ENCODE results near the gene GALNS. TPM values are rescaled to one million over a fixed set of nuclear protein-coding genes. Genes with fewer than 3 reads are reported as not detected.

Gene GALNS
- total and polyA plus RNA-seq, 2 of the 13 experiments (the other 11 are each of a cell fraction or from before 2014, with no cell fraction given), result 9.2 to 9.8 TPM

DNA sequence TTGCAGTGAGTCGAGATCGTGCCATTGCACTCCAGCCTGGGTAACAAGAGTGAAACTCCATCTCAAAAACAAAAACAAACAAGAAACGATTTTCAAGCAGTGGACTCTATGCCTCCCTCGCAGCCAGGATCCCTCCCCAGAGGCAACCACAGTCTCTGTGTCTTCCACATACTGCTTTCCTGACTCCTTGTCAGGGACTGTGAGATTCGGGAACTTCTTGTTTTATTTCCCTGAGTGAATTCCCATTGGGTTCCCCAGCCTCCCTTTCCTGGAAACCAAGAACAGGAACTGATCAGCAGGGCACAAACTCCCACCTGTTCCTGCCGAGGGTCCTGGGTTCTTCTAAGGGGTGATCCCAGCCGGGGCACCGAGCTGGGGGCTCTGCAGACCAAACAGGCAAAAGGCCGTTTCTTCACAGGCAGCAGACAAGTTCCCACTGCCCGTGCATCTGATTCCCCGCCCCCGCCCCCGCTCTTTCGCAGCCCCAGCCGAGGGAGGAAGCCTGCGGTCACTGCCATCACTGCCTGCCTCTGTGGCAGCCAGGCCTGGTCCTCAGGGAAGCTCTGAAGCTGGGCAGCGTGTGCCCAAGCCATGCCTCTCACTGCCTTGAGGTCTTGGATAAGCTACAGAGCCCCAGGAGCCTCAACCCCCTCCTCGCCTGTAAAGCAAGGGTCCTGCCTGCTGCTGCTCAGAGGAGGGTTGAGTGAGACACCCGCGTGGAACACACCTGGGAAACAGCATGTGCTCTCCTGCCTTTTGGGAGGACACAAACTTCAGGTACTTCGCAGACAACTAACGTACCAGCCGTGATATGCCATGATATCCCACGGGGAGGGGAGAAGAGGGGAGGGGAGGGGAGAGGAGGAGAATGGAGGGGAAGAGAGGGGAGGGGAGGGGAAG, 66.2 kb downstream of the GALNS start (continued):
- TF ChIP-seq, protein P1, sequence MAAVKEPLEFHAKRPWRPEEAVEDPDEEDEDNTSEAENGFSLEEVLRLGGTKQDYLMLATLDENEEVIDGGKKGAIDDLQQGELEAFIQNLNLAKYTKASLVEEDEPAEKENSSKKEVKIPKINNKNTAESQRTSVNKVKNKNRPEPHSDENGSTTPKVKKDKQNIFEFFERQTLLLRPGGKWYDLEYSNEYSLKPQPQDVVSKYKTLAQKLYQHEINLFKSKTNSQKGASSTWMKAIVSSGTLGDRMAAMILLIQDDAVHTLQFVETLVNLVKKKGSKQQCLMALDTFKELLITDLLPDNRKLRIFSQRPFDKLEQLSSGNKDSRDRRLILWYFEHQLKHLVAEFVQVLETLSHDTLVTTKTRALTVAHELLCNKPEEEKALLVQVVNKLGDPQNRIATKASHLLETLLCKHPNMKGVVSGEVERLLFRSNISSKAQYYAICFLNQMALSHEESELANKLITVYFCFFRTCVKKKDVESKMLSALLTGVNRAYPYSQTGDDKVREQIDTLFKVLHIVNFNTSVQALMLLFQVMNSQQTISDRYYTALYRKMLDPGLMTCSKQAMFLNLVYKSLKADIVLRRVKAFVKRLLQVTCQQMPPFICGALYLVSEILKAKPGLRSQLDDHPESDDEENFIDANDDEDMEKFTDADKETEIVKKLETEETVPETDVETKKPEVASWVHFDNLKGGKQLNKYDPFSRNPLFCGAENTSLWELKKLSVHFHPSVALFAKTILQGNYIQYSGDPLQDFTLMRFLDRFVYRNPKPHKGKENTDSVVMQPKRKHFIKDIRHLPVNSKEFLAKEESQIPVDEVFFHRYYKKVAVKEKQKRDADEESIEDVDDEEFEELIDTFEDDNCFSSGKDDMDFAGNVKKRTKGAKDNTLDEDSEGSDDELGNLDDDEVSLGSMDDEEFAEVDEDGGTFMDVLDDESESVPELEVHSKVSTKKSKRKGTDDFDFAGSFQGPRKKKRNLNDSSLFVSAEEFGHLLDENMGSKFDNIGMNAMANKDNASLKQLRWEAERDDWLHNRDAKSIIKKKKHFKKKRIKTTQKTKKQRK (IDR thresholded peaks at IDR 0.05; ENCODE audit: low read length), result no peak
- TF ChIP-seq ZNF737 (CRISPR knock-in tag; IDR thresholded peaks at IDR 0.05; ENCODE audit: borderline replicate concordance), result no peak
- no peak for TF ChIP-seq ZNF121 (CRISPR knock-in tag; IDR thresholded peaks at IDR 0.05)
- TF ChIP-seq, protein P2, sequence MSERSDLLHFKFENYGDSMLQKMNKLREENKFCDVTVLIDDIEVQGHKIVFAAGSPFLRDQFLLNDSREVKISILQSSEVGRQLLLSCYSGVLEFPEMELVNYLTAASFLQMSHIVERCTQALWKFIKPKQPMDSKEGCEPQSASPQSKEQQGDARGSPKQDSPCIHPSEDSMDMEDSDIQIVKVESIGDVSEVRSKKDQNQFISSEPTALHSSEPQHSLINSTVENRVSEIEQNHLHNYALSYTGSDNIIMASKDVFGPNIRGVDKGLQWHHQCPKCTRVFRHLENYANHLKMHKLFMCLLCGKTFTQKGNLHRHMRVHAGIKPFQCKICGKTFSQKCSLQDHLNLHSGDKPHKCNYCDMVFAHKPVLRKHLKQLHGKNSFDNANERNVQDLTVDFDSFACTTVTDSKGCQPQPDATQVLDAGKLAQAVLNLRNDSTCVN (CRISPR knock-in tag; IDR thresholded peaks at IDR 0.05; ENCODE audit: borderline replicate concordance), result no peak
- TF ChIP-seq ZNF501 (CRISPR knock-in tag; IDR thresholded peaks at IDR 0.05), result 0 out of 2 replicates have a peak, but pooled peaks have one; percentile 46
- TF ChIP-seq ZSCAN25 (CRISPR knock-in tag; IDR thresholded peaks at IDR 0.05), result peak; percentile 92
- TF ChIP-seq ATF7-NPFF (CRISPR knock-in tag; IDR thresholded peaks at IDR 0.05; ENCODE audit: low read depth), result 0 out of 2 replicates have a peak, but pooled peaks have one; percentile 22
- TF ChIP-seq, protein P3, sequence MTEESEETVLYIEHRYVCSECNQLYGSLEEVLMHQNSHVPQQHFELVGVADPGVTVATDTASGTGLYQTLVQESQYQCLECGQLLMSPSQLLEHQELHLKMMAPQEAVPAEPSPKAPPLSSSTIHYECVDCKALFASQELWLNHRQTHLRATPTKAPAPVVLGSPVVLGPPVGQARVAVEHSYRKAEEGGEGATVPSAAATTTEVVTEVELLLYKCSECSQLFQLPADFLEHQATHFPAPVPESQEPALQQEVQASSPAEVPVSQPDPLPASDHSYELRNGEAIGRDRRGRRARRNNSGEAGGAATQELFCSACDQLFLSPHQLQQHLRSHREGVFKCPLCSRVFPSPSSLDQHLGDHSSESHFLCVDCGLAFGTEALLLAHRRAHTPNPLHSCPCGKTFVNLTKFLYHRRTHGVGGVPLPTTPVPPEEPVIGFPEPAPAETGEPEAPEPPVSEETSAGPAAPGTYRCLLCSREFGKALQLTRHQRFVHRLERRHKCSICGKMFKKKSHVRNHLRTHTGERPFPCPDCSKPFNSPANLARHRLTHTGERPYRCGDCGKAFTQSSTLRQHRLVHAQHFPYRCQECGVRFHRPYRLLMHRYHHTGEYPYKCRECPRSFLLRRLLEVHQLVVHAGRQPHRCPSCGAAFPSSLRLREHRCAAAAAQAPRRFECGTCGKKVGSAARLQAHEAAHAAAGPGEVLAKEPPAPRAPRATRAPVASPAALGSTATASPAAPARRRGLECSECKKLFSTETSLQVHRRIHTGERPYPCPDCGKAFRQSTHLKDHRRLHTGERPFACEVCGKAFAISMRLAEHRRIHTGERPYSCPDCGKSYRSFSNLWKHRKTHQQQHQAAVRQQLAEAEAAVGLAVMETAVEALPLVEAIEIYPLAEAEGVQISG (CRISPR knock-in tag; IDR thresholded peaks at IDR 0.05), result 0 out of 2 replicates have a peak, but pooled peaks have one; percentile 31
- TF ChIP-seq ETV6 (CRISPR knock-in tag; conservative IDR thresholded peaks at IDR 0.05), result no peak
- TF ChIP-seq MYC (CRISPR knock-in tag; IDR thresholded peaks at IDR 0.05; ENCODE audit: borderline replicate concordance), result peak; percentile 5; the same call in 1 of the 2 replicates
- TF ChIP-seq, protein P4, sequence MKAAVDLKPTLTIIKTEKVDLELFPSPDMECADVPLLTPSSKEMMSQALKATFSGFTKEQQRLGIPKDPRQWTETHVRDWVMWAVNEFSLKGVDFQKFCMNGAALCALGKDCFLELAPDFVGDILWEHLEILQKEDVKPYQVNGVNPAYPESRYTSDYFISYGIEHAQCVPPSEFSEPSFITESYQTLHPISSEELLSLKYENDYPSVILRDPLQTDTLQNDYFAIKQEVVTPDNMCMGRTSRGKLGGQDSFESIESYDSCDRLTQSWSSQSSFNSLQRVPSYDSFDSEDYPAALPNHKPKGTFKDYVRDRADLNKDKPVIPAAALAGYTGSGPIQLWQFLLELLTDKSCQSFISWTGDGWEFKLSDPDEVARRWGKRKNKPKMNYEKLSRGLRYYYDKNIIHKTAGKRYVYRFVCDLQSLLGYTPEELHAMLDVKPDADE (CRISPR knock-in tag; IDR thresholded peaks at IDR 0.05), result no peak
- TF ChIP-seq ZNF510 (CRISPR knock-in tag; IDR thresholded peaks at IDR 0.05; ENCODE audit: low read depth), result peak; percentile 72; the same call in 1 of the 2 replicates
- TF ChIP-seq, protein P5, sequence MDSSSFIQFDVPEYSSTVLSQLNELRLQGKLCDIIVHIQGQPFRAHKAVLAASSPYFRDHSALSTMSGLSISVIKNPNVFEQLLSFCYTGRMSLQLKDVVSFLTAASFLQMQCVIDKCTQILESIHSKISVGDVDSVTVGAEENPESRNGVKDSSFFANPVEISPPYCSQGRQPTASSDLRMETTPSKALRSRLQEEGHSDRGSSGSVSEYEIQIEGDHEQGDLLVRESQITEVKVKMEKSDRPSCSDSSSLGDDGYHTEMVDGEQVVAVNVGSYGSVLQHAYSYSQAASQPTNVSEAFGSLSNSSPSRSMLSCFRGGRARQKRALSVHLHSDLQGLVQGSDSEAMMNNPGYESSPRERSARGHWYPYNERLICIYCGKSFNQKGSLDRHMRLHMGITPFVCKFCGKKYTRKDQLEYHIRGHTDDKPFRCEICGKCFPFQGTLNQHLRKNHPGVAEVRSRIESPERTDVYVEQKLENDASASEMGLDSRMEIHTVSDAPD (CRISPR knock-in tag; IDR thresholded peaks at IDR 0.05), result no peak
- peak; percentile 28; the same call in 1 of the 2 replicates for TF ChIP-seq ZNF253 (CRISPR knock-in tag; IDR thresholded peaks at IDR 0.05; ENCODE audit: borderline replicate concordance)
- TF ChIP-seq, protein P6, sequence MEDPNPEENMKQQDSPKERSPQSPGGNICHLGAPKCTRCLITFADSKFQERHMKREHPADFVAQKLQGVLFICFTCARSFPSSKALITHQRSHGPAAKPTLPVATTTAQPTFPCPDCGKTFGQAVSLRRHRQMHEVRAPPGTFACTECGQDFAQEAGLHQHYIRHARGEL (CRISPR knock-in tag; IDR thresholded peaks at IDR 0.05), result no peak
- TF ChIP-seq HMGA1 (CRISPR knock-in tag; conservative IDR thresholded peaks at IDR 0.05), result no peak
- no peak for TF ChIP-seq TBX3 (IDR thresholded peaks at IDR 0.05; ENCODE audit: borderline replicate concordance)
